Measurements from ENCODE around the gene BBS9.

The BBS9 gene

GRCh38 chr7:33220231-33220630, 90.9 kb downstream of the BBS9 start:
- Histone ChIP-seq H3K36me3 (no peaks in the 10 kb centered on the region), H3K27ac (no peak overlapping the region), H3K4me3 (no peak overlapping the region), H3K4me1 (no peaks in the 10 kb centered on the region), H3K27me3 (no peaks in the 10 kb centered on the region), H3K9me3 (no peaks in the 10 kb centered on the region)
- no peak for DNase-seq
- TF ChIP-seq, protein P1, sequence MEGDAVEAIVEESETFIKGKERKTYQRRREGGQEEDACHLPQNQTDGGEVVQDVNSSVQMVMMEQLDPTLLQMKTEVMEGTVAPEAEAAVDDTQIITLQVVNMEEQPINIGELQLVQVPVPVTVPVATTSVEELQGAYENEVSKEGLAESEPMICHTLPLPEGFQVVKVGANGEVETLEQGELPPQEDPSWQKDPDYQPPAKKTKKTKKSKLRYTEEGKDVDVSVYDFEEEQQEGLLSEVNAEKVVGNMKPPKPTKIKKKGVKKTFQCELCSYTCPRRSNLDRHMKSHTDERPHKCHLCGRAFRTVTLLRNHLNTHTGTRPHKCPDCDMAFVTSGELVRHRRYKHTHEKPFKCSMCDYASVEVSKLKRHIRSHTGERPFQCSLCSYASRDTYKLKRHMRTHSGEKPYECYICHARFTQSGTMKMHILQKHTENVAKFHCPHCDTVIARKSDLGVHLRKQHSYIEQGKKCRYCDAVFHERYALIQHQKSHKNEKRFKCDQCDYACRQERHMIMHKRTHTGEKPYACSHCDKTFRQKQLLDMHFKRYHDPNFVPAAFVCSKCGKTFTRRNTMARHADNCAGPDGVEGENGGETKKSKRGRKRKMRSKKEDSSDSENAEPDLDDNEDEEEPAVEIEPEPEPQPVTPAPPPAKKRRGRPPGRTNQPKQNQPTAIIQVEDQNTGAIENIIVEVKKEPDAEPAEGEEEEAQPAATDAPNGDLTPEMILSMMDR (IDR thresholded peaks at IDR 0.05), result no peak
- intact Hi-C loops (cut with DNase I; ENCODE audit: low total_unique reads), result no loop called here

DNA sequence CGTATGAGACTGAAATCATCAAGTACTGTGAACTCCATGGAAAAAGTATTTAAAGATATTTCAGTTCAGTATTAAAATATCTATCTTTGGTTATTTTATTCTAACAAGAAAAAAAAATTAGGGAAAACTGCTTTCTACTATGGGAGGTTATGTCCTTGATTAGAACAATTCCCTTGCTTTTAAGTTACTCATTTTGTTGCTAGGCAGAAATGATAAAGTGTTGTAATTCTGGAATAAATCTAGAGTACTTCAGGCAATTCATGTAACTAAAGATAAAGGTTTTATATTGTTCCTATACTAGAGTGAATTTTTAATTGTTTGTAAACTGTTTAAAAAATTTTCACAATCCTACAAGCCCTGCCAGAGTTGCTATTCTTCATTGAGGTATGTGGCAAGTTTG, 92.0 kb downstream of the BBS9 start:
- Histone ChIP-seq H3K9me3 (no peaks in the 10 kb centered on the region), H3K36me3 (no peaks in the 10 kb centered on the region), H3K4me1 (no peaks in the 10 kb centered on the region), H3K4me3 (no peak overlapping the region), H3K27ac (no peak overlapping the region), H3K27me3 (no peaks in the 10 kb centered on the region)
- no peak for DNase-seq
- intact Hi-C loops (cut with DNase I; ENCODE audit: low total_unique reads), result no loop called here
- TF ChIP-seq, protein P1 (IDR thresholded peaks at IDR 0.05), result no peak

DNA sequence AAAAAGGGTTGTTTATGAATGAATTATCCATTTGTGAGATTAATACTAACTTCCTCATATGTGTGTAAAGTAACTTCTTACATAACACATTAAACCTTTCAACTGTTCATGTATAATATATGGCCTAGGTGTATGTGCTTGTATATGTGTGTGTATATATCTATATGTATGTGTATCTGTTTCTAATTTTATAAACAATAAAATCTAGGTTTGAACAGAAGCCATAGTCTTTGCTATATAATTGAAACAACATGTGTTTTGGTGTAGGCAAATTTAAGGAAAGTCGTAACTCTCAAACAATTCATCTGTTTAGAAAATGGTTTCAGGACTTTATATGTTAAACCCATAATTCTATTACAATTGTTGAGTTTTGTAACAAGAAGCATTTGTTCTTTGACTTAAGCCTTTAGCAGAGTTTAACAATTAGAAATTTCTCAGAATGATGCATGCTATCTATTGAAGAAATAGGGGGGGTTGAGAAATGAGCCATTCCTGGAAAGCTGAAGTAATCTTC, 103.3 kb downstream of the BBS9 start:
- no peak overlapping the region for H3K4me3 ChIP-seq
- H3K27ac ChIP-seq, result no peak overlapping the region
- intact Hi-C loops (cut with DNase I; ENCODE audit: low total_unique reads), result no loop called here
- DNase-seq, result no peak
- TF ChIP-seq, protein P1 (IDR thresholded peaks at IDR 0.05), result no peak
- no peaks in the 10 kb centered on the region for H3K27me3 ChIP-seq
- H3K9me3 ChIP-seq, result no peaks in the 10 kb centered on the region
- no peaks in the 10 kb centered on the region for H3K4me1 ChIP-seq
- no peaks in the 10 kb centered on the region for H3K36me3 ChIP-seq

GRCh38 chr7:33233659-33234058, 104.3 kb downstream of the BBS9 start:
- TF ChIP-seq, protein P1 (IDR thresholded peaks at IDR 0.05), result no peak
- intact Hi-C loops (cut with DNase I; ENCODE audit: low total_unique reads), result no loop called here

DNA sequence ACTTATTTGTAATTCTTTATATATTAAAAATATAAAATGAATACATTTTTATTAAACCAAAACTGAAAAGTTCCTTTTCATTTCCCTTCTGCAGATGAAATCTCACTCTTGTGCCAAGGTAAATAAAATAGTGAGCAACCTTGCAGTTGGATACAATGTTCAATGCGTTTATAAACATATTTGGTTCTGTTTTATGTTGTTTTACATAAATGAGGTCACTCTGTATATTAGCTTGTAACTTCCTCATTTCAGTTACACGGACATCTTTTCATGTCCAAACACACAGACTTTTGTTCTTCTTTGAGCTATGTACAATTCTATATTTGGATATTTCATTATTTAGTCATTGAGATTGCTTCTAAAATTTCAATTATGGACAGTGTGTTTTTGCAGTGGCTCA, 107.7 kb downstream of the BBS9 start:
- intact Hi-C loops (cut with DNase I; ENCODE audit: low total_unique reads), result no loop called here
- no peaks in the 10 kb centered on the region for H3K36me3 ChIP-seq
- no peak overlapping the region for H3K4me3 ChIP-seq
- no peak for DNase-seq
- H3K27ac ChIP-seq, result no peak overlapping the region
- TF ChIP-seq, protein P1 (IDR thresholded peaks at IDR 0.05), result no peak
- no peaks in the 10 kb centered on the region for H3K27me3 ChIP-seq
- H3K9me3 ChIP-seq, result no peaks in the 10 kb centered on the region
- H3K4me1 ChIP-seq, result no peaks in the 10 kb centered on the region

More at GRCh38 chr7:33233659-33234058, 104.3 kb downstream of the BBS9 start:
- DNase-seq, result no peak
- H3K36me3 ChIP-seq, result no peaks in the 10 kb centered on the region
- H3K27me3 ChIP-seq, result no peaks in the 10 kb centered on the region
- no peaks in the 10 kb centered on the region for H3K9me3 ChIP-seq
- H3K27ac ChIP-seq, result no peak overlapping the region
- H3K4me3 ChIP-seq, result no peak overlapping the region
- H3K4me1 ChIP-seq, result no peaks in the 10 kb centered on the region

- Histone ChIP-seq H3K9me3 (no peaks in the 10 kb centered on the region), H3K4me1 (no peaks in the 10 kb centered on the region), H3K27ac (no peak overlapping the region), H3K27me3 (no peaks in the 10 kb centered on the region), H3K4me3 (no peak overlapping the region), H3K36me3 (no peaks in the 10 kb centered on the region)
- TF ChIP-seq, protein P1 (IDR thresholded peaks at IDR 0.05), result peak; percentile 59 to 66
- no peak for DNase-seq
- intact Hi-C loops (cut with DNase I; ENCODE audit: low total_unique reads), result no loop called here
These were observed 114.0 kb downstream of the BBS9 start for GRCh38 chr7:33243319-33243881.
